GM21526 (cell line): ENCODE measurements around the gene CAMSAP2.

Source experiments
- ATAC-seq: cut with Tn5 transposase; IDR thresholded peaks from one replicate; pipeline ENCODE4 v1.9.1; 2021; ENCODE audit warnings: moderate library complexity; ENCODE audit not compliant: unreplicated experiment, low FRiP score

Gene CAMSAP2

DNA sequence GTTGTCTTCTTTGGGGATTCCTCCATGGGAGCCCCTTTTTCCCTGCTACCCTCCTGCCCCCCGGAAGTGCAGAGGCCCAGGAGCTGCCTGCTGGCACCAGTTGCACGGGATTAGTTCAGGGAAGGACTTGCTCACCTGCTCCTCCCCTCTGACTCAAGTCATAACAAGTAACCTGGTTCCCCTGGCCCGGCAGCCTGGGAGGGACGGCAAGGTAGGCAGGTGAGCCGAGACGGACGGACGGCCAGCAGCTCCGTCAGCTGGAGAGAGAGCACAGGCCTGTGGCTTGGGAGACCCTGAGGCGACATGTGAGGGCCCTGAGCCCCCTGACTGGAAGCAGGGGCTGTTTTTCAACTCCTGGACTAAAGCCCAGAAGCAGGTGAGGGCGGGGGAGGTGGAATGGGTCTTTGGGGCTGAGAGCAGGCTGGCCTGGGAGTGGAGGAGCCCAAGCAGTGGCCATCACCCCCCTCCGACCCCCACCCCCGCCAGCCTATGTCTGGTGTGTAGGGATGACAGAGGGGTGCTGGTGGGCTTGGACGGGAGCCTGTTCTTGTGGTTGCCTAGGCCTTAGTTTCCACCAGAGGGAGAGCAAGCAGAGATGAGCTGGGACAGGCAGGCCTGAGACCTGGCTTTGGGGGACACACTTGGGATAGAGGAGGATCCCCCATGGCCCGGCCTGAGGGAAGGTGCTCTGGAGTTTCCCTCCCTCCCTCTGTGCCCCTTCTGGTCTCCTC, 156.2 kb downstream of the CAMSAP2 start, which contains the start of gene INAVA:
Gene INAVA, plus strand, starts transcription at position 189 of the 731 bp plus-strand sequence. CDS start 3,501 bp downstream, outside the sequence.
- ATAC-seq = no peak

DNA sequence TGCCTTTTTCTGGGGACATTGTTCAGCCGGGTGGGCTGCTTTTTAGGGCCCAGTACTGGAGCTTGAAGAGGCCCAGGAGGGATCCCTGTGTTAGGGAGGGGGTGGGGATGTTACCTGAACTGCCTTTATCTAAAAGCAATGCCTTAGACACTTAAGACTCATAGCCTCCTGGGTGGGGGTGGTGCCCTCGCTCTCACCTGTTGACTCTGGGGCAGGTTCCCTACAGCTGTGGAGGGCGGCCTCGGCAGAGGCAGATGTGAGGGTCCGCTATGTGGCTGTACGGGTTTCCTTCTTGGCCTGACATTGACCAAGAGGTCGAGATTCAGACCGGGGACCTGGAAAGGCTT, 156.7 kb downstream of the CAMSAP2 start:
- no peak for ATAC-seq

DNA sequence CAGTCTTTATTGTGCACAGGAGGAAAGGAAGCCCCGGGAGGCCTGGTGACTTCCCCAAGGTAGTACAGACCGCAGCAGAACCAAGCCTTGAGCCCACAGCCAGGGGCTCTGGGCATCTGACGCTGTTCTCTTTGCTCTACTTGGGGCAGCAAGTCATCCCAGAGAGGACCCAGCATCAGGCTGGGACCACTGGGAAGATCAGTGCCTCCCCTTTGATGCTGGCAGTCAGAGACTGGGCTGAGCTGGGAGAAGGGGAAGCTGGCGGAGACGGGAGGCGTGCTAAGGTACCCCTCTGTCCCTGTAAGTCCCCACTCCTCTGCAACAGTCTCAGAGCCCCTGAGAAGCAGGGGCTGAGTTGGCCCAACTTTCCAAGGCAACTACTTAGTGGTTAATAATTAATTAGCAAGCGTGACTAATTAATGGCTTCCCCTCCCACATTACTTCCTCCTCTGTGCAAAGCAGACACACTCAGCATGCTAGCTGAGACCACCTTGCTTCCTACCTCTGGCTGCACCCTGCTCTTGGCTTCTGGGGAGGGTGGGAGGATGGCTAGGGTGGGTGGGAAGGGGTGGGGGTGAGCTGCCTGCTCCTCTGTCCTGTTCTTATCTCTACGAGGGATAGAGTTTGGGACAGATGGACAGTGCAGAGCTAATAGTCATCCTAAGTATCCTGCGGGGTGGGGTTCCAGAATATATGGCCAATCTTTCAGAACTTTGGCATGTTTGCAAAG, 157.3 kb downstream of the CAMSAP2 start:
- ATAC-seq = no peak

DNA sequence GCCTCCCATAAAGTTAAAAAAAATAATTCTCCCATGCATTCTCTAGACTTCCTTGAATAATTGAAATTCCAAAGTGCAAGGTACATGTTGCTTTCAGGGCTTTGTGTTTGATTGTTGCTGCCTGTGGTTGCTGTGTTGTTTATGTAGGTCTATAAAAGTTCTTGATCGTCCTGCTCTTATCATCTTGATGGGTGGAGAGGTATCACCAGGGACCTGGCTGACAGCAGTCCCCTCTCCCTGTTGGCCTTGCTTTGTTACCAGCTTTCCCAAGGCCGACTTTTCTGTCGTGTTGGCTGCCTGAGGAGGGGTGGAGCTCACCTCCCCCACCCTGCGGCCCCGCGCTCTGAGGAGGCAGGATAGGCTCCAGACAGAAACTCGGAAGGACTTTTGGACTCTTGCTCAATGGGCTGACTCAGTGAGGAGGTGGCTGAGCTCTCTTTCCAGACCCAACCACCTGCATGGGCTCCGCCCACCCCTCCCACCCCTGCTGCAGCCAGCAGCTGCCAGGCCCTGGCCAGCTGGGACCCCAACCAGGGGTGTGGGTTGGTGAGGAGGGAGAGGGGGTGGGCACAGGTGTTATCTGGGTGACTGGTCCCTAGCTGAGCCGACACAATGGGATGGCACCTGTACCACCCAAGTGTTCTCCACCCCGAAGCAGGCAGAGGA, 158.0 kb downstream of the CAMSAP2 start:
- ATAC-seq = no peak

DNA sequence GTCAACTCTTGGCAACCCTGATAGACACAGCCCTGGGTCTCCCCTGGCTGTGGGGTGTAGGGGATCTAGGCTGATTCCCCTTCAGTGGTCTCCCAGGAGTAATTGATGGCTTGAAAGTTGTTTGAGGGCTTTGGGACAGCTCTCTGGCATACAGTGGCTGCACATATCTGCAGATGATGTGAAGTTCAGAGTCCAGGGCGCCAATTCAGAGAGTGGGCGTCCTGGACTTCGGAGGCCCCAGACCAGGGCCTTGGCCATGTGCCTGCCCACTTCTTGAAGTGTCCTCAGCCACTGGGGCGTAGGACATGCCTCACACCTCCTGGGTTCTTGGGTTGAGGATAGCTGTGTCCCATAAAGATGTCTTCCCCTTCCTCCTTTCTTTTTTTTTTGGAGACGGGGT, 158.6 kb downstream of the CAMSAP2 start:
- no peak for ATAC-seq

DNA sequence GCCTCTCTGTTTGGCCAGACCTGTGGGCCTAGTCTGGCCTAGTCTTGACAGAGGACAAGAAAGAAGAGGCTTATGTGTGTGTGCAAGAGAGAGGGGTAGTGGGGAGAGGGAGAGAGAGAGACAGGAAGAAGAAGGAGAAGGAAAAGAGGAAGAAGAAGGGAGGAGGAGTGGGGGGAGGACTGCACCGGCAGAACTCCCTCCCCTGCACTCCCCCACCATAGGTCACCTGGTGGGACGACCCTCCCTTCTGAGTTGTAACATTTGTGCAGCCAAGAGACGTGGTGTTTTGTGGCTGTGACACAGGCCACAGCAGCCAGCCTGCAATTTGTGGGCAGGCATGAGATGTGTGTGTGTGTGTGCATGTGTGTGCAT, 160.3 kb downstream of the CAMSAP2 start:
- no peak for ATAC-seq

DNA sequence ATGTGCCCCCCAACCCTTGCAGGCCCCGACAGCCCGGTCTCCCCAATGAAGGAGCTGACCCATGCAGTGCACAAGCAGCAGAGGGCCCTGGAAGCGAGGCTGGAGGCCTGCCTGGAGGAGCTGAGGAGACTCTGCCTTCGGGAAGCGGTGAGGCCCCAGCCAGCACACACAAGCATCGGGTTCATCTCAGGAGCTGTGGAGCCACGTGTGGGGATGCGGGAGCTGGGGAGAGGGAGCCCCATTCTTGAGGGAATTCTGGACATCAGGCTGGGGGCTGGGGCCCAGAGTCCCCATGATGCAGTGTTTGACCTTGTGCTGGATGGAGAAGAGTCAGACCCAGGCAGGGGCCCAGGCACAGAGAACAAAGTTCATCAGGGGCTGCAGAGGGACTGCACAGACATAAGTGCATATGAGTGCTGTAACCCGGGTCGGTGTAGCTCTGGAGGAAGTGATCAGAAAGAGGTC, 160.8 kb downstream of the CAMSAP2 start:
- ATAC-seq = no peak

DNA sequence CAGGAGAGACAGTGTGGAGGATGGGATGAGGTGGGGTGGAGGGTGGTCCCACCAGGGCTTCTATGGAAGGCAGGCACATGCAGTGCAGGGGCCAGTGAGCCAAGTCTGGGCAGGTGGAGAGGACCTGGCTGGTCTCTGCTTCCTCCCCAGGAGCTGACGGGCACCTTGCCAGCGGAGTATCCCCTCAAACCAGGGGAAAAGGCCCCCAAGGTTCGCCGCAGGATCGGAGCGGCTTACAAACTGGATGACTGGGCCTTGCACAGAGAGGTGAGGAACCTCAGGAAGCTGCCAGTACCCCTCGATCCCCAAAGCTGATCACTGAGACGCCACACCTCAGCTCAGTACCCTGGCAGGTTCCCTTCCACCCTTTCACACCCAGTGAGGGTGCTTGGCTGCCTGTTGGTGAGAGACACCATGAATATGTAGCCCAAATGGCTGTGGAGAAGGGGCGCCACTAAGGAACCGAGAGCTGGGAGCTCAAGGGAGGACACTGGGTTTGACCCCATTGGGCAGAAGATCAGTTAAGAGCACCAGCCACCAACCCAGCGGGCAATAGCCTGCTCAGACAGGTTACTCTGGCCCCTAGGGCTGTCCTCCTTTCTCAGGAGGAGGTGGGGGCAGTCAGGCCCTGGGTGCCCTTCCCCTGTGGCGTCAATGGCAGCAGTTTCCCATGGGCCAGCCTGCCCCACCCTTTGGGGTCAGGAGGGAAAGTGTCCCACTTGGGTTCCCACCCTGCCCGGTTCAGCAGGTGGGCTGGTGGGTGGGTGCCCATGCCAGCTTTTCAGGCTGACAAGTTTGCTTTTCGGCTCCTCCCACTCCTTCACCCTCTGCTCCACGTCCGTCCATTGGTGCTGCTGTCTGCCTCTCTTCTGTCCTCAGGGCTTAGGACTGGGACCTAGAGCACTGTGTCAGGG, 161.5 kb downstream of the CAMSAP2 start:
- no peak for ATAC-seq

DNA sequence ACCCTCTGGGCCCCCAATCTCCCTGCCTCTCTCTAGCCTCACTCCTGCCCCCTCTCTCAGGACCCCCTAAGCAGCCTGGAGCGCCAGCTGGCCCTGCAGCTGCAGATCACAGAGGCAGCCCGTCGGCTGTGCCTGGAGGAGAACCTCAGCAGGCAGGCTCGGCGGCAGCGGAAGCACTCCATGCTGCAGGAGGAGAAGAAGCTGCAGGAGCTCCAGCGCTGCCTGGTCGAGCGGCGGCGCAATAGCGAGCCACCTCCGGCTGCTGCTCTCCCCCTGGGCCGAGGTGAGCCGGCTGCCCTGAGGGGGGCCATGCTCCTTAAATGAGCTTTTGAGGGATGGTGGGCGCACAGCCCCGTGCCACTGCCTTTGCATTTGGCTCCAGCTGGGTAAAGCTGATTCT, 162.2 kb downstream of the CAMSAP2 start:
- ATAC-seq = no peak

DNA sequence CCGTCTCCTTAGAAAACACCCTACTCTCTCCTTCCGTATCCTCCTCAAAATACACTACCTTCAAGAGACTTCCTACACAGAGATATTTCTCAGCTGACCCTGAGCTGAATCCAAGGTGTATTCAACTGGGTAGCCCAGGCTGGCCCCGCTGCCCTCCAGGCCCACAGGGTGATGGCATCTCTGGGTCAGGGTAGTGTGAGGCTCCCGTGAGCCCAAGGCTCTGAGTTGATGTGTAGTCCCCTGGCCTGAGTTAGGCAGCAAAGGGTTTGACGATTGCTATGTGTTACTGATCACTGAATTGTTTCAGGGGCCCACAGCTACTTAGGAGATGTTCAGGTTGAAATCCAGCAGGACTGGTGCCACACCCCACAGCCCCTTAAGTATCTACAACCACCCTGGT, 162.7 kb downstream of the CAMSAP2 start:
- ATAC-seq = no peak

DNA sequence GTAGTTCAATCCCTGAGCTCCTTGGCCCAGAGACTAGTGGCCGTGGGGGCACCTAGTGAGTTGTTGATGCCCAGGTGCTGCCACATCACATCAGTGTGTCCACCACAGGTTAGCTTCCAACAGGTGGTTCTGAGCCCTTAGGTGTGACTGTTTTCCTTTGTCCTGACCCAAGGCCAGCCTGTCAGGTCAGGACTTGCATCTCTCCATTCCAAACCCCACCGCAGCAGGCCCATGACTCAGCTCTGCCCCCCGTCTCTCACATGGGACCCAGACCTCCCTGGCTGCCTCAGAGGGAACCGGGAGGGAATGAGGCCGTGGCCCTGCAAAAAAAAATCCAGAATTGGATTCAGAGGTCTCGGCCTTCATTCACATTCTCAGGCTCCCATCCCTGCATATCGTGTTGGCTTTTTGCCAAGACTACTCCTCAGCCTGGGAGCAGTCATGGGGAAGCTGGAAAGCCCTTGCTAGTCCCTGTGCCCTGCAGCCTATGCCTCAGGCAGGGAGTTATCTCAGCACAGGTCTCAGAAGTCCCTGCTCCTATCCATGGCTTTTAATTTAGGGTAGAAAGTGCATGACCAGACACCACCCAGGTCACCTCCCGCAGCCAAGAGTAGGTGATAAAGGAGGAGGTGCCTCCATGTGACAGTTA, 163.2 kb downstream of the CAMSAP2 start:
- no peak for ATAC-seq

DNA sequence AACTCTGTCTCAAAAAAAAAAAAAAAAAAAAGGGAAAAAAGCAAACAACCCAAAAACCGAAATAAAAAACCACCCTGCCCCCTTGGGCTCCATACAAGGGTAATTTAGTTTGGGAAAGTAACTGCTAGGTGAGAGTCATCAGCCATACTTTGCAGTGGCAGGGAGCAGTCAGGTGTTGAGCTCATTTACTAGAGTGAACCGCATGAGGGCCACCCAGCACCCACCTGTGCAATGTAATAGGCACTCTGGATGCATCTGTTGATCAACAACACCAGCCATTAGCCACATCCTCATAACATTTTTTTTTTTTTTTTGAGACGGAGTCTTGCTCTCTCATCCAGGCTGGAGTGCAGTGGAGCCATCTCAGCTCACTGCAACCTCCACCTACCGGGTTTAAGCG, 165.1 kb downstream of the CAMSAP2 start:
- no peak for ATAC-seq

DNA sequence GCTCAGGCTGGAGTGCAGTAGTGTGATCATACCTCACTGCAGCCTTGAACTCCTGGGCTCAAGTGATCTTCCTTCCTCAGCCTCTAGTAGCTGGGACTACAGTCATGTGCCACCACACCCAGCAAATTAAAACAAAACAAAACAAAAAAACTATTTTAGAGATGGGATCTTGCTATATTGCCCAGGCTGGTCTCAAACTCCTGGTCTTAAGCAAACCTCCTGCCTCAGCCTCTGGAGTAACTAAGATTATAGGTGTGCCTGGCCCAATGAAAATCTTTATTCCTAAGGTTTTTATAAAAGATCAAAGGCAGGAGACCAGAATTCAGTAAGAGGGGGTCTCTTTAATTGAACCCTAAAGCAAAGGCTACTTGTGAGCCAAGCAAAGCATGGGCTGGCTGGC, 166.1 kb downstream of the CAMSAP2 start:
- ATAC-seq = no peak

DNA sequence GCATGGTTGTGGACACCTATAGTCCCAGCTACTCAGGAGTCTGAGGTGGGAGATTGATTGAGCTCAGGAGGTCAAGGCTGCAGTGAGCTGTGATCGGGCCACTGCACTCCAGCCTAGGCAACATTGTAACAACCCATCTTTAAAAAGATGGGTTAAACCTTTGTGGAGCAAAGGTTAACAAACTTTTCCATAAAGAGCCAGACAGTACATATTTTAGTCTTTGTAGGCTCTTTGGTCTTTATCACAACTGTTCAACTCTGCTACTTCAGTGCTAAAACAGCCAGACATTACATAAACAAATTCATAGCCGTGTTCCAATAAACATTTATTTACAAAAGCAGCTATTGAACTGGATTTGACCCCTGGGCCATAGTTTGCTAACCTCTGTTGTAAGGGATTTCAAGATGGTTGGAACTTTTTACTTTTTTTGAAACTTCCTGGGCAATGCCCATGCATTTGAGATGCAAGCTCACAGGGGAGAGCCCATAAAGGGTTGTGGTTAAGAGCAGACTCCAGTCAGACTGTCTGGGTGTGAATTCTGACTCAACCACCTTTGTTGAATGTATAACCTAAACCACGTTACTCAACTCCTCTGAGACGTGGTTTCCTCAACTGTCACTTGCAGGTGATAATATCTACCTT, 166.8 kb downstream of the CAMSAP2 start:
- ATAC-seq = no peak

DNA sequence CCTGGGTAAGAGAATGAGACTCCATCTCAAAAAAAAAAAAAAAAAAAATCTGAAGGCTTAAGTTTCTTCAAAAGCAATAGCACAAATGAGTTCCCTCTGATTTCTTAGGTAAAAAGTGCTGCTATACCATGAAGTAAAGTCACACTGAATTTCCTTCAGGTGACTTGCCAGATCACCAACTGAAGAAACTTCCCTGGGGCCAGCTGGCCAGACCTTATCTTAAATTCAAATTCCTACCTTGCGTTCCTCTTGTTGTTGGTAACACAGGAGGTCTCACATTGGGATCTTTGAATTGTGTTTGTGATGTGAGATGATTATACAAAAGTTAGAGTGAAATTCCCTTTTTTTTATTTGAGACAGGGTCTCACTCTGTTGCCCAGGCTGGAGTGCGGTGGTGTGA, 167.8 kb downstream of the CAMSAP2 start:
- no peak for ATAC-seq

DNA sequence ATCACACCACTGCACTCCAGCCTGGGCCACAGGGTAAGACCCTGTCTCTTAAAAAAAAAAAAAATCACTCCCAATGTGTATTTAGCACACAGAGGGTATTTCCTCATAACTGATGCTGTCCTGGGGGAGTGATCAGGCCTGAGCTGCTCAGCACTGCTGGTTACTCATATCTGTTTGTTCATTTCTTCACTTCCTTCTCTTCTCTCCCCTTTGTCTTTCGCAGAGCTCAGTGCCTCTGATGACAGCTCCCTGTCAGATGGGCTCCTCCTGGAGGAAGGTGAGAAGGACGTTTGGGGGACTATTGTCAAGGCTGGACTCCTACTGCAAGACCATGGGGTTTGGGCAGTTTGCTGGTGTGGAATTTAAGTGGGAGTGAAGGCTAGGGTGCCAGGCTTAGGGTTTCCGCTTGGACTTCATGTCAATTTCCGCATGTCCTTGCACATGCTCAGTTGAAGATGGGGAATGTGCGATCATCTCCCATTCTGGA, 169.0 kb downstream of the CAMSAP2 start:
- no peak for ATAC-seq

DNA sequence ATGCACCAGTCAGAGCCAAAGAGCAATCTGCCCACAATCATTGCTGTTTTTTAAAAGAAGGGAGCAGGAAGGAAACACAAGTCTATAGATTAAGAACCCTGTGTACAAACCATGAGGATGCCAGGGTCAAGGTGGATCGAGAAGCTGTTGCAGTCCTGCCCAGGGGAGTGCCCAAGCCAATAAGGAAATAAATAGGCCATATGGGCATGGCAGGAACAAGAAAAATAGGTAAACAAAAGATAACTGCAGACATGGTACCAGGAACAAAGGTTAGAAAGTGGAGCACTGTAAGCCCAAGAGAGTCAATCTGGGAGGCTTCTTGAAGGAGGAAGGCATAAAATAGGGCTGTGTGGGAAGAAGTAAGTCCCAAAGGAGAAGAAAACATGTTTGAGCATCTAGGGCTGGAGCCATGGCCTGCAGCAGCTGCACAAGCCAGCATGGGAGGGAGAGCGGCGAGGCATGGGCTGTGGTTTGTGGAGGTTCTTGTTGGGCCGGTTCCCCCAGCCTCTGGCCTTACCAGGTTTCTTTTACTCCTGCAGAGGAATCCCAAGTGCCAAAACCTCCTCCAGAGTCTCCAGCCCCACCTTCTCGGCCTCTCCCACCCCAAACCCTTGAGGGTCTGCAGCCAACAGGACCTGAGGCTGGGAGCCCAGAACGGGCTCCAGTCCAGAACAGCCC, 169.6 kb downstream of the CAMSAP2 start:
- no peak for ATAC-seq

DNA sequence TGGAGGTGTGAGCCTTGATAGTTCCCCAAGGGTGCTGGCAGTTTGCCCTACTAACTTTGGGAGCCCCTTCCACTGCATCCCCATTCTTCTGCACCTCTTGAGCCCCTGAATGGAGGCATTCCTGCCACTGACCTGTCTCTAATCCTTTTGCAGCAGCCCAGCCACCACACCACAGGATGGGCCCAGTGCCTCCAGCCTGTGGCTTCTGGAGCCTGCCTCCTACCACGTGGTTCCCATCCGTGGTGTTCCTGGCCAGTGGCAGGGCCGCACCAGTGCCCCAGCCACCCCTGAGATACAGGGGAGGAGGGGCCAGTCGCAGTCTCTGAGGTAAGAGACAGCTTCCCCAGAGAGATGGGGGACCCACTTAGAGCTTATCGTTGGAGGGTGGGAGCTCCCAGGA, 170.4 kb downstream of the CAMSAP2 start:
- no peak for ATAC-seq

DNA sequence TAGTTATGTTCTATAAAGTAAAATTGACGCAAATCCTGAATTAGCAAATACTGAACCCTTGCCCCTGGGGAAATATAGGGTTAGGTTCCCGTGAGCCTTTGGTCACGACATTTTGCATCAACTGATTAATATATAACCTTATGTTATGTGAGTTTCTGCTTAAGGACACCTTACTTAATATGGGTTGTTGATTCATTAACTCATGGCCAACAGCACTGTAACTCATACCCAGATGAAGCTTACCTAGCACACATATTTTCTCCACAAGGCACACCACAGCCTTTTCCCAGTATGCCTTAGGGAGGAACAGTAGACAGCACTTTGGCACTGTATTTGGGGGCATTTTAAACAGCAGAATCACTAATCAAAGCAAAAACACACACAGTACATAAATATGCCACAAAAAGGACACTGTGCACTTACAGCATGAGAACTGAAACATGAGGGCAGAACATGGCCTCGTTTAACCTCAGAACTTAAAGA, 171.1 kb downstream of the CAMSAP2 start:
- no peak for ATAC-seq
